GM18499 (cell line): ENCODE data around the gene E2F1.
"Not testable (repeated sequence)": the region's sequence is repeated elsewhere in the genome, so short reads cannot be mapped to it uniquely, and the experiment has no call there.

Experiments
- ATAC-seq: cut with Tn5 transposase; IDR thresholded peaks from one replicate; pipeline ENCODE4 v1.9.1; 2021; ENCODE audit warnings: moderate number of reproducible peaks; ENCODE audit not compliant: insufficient read depth, unreplicated experiment

Gene E2F1

GRCh38 chr20:33713865-33714367 lies 27.7 kb upstream of the E2F1 start:
- ATAC-seq = no peak

- no peak for ATAC-seq
These were observed 25.2 kb upstream of the E2F1 start for GRCh38 chr20:33711446-33711738.

- no peak for ATAC-seq
These were observed 24.7 kb upstream of the E2F1 start for GRCh38 chr20:33710681-33711445.

GRCh38 chr20:33709905-33710541 lies 23.8 kb upstream of the E2F1 start:
- ATAC-seq = no peak

GRCh38 chr20:33709398-33709797 lies 23.2 kb upstream of the E2F1 start:
- no peak for ATAC-seq

GRCh38 chr20:33707668-33708067 lies 21.5 kb upstream of the E2F1 start:
- no peak for ATAC-seq

GRCh38 chr20:33704197-33704924 lies 18.2 kb upstream of the E2F1 start:
- ATAC-seq = no peak

- no peak for ATAC-seq
These were observed 17.4 kb upstream of the E2F1 start for GRCh38 chr20:33703498-33704137.

- ATAC-seq = no peak
These were observed 16.7 kb upstream of the E2F1 start for GRCh38 chr20:33702861-33703260.

- ATAC-seq = no peak
These were observed 15.7 kb upstream of the E2F1 start for GRCh38 chr20:33701629-33702450.

- ATAC-seq = not testable (repeated sequence)
These were observed 14.7 kb upstream of the E2F1 start for GRCh38 chr20:33700696-33701441.

GRCh38 chr20:33698966-33699365 lies 12.8 kb upstream of the E2F1 start:
- not testable (repeated sequence) for ATAC-seq

- ATAC-seq = no peak
These were observed 10.9 kb upstream of the E2F1 start for GRCh38 chr20:33697129-33697528.

- no peak for ATAC-seq
These were observed 10.3 kb upstream of the E2F1 start for GRCh38 chr20:33696448-33696847.

- no peak for ATAC-seq
These were observed 8.4 kb upstream of the E2F1 start for GRCh38 chr20:33694639-33695012.

GRCh38 chr20:33693741-33694638 lies 7.8 kb upstream of the E2F1 start:
- ATAC-seq = no peak

GRCh38 chr20:33693289-33693688 lies 7.1 kb upstream of the E2F1 start:
- no peak for ATAC-seq

- no peak for ATAC-seq
These were observed 3.8 kb upstream of the E2F1 start for GRCh38 chr20:33689973-33690372.
